HEK293 (cell line): ENCODE measurements around the gene RNF31.

Experiments
- EGR2 ChIP-seq: fragments of 450-650 bp; formaldehyde crosslinking; IDR thresholded peaks from 2 replicates; pipeline ENCODE4 v1.5.1; 2016; ENCODE audit warnings: low read depth, missing biosample characterization, missing genetic modification characterization
- IKZF3 ChIP-seq: fragments of 450-650 bp; IDR thresholded peaks from 2 replicates; pipeline ENCODE4 v1.5.0; 2018; ENCODE audit warnings: missing biosample characterization, mild to moderate bottlenecking, missing genetic modification characterization, moderate library complexity
- KLF16 ChIP-seq: fragments of 450-650 bp; formaldehyde crosslinking; IDR thresholded peaks from 2 replicates; pipeline ENCODE4 v1.5.1; 2017; ENCODE audit warnings: missing biosample characterization, missing genetic modification characterization
- MYNN ChIP-seq: fragments of 450-650 bp; formaldehyde crosslinking; IDR thresholded peaks from 2 replicates; pipeline ENCODE4 v1.5.1; 2016; ENCODE audit warnings: missing biosample characterization, missing genetic modification characterization, borderline replicate concordance
- SCRT1 ChIP-seq: fragments of 450-650 bp; formaldehyde crosslinking; IDR thresholded peaks from 2 replicates; pipeline ENCODE4 v1.5.1; 2016; ENCODE audit warnings: missing biosample characterization, missing genetic modification characterization, borderline replicate concordance
- SCRT2 ChIP-seq: fragments of 450-650 bp; formaldehyde crosslinking; IDR thresholded peaks from 2 replicates; pipeline ENCODE4 v1.5.1; 2016; ENCODE audit warnings: missing biosample characterization, missing genetic modification characterization
- SETDB1 ChIP-seq: IDR thresholded peaks from one replicate; pipeline ENCODE4 v1.6.1; 2017; ENCODE audit warnings: mild to moderate bottlenecking, low read length, moderate library complexity, mixed read lengths; ENCODE audit not compliant: insufficient read length
- ZBTB17 ChIP-seq: fragments of 450-650 bp; formaldehyde crosslinking; IDR thresholded peaks from 2 replicates; pipeline ENCODE4 v1.5.1; 2016; ENCODE audit warnings: missing biosample characterization, missing genetic modification characterization
- ZBTB21 ChIP-seq: fragments of 450-650 bp; formaldehyde crosslinking; IDR thresholded peaks from 2 replicates; pipeline ENCODE4 v1.5.1; 2017; ENCODE audit warnings: missing biosample characterization, missing genetic modification characterization
- ZBTB48 ChIP-seq: fragments of 450-650 bp; formaldehyde crosslinking; IDR thresholded peaks from 2 replicates; pipeline ENCODE4 v1.5.1; 2016; ENCODE audit warnings: missing biosample characterization, missing genetic modification characterization
- ZBTB7A ChIP-seq: fragments of 450-650 bp; formaldehyde crosslinking; IDR thresholded peaks from 2 replicates; pipeline ENCODE4 v1.5.1; 2016; ENCODE audit warnings: low read depth, missing biosample characterization, missing genetic modification characterization
- ZFHX2 ChIP-seq: fragments of 450-650 bp; formaldehyde crosslinking; conservative IDR thresholded peaks from 2 replicates; pipeline ENCODE4 v1.5.1; 2016; ENCODE audit warnings: missing biosample characterization, missing genetic modification characterization
- ZNF121 ChIP-seq: fragments of 450-650 bp; formaldehyde crosslinking; IDR thresholded peaks from 2 replicates; pipeline ENCODE4 v1.5.1; 2016; ENCODE audit warnings: missing biosample characterization, missing genetic modification characterization
- ZNF140 ChIP-seq: fragments of 450-650 bp; formaldehyde crosslinking; IDR thresholded peaks from 2 replicates; pipeline ENCODE4 v1.5.1; 2016; ENCODE audit warnings: missing biosample characterization, missing genetic modification characterization
- ZNF19 ChIP-seq: fragments of 450-650 bp; formaldehyde crosslinking; IDR thresholded peaks from 2 replicates; pipeline ENCODE4; 2016; ENCODE audit warnings: missing biosample characterization, missing genetic modification characterization, low read depth
- ZNF214 ChIP-seq: fragments of 450-650 bp; formaldehyde crosslinking; IDR thresholded peaks from 2 replicates; pipeline ENCODE4 v1.5.1; 2017; ENCODE audit warnings: missing biosample characterization, mild to moderate bottlenecking, missing genetic modification characterization, borderline replicate concordance
- ZNF223 ChIP-seq: fragments of 450-650 bp; formaldehyde crosslinking; IDR thresholded peaks from 2 replicates; pipeline ENCODE4 v1.5.1; 2016; ENCODE audit warnings: missing biosample characterization, missing genetic modification characterization
- ZNF26 ChIP-seq: fragments of 450-650 bp; formaldehyde crosslinking; IDR thresholded peaks from 2 replicates; pipeline ENCODE4 v1.5.1; 2016; ENCODE audit warnings: missing biosample characterization, missing genetic modification characterization
- ZNF280C ChIP-seq: fragments of 450-650 bp; formaldehyde crosslinking; IDR thresholded peaks from 2 replicates; pipeline ENCODE4 v1.5.1; 2016; ENCODE audit warnings: missing biosample characterization, missing genetic modification characterization
- ZNF341 ChIP-seq: fragments of 450-650 bp; formaldehyde crosslinking; IDR thresholded peaks from 2 replicates; pipeline ENCODE4; 2016; ENCODE audit warnings: low read depth, missing biosample characterization, missing genetic modification characterization
- ZNF426 ChIP-seq: fragments of 450-650 bp; formaldehyde crosslinking; IDR thresholded peaks from 2 replicates; pipeline ENCODE4 v1.5.1; 2017; ENCODE audit warnings: missing biosample characterization, missing genetic modification characterization, mild to moderate bottlenecking, inconsistent platforms, moderate library complexity
- ZNF449 ChIP-seq: fragments of 450-650 bp; formaldehyde crosslinking; IDR thresholded peaks from 2 replicates; pipeline ENCODE4 v1.5.1; 2017; ENCODE audit warnings: missing biosample characterization, mild to moderate bottlenecking, missing genetic modification characterization, moderate library complexity
- ZNF473 ChIP-seq: fragments of 450-650 bp; formaldehyde crosslinking; IDR thresholded peaks from 2 replicates; pipeline ENCODE4 v1.5.1; 2017; ENCODE audit warnings: missing biosample characterization, missing genetic modification characterization
- ZNF488 ChIP-seq: fragments of 450-650 bp; formaldehyde crosslinking; IDR thresholded peaks from 2 replicates; pipeline ENCODE4 v1.5.1; 2016; ENCODE audit warnings: missing biosample characterization, missing genetic modification characterization
- ZNF514 ChIP-seq: fragments of 450-650 bp; formaldehyde crosslinking; IDR thresholded peaks from 2 replicates; pipeline ENCODE4 v1.5.1; 2016; ENCODE audit warnings: missing biosample characterization, missing genetic modification characterization
- ZNF626 ChIP-seq: fragments of 450-650 bp; sonication (Bioruptor Pico); formaldehyde crosslinking; IDR thresholded peaks from 2 replicates; pipeline ENCODE4 v1.5.1; 2018; ENCODE audit warnings: missing biosample characterization, missing genetic modification characterization, inconsistent platforms
- ZNF660 ChIP-seq: fragments of 450-650 bp; IDR thresholded peaks from 2 replicates; pipeline ENCODE4 v1.5.1; 2018; ENCODE audit warnings: missing biosample characterization, mild to moderate bottlenecking, missing genetic modification characterization
- ZNF677 ChIP-seq: fragments of 450-650 bp; IDR thresholded peaks from 2 replicates; pipeline ENCODE4 v1.5.0; 2018; ENCODE audit warnings: missing biosample characterization, mild to moderate bottlenecking, missing genetic modification characterization, moderate library complexity
- ZNF707 ChIP-seq: fragments of 450-650 bp; formaldehyde crosslinking; IDR thresholded peaks from 2 replicates; pipeline ENCODE4 v1.5.1; 2016; ENCODE audit warnings: missing biosample characterization, missing genetic modification characterization
- ZSCAN23 ChIP-seq: fragments of 450-650 bp; formaldehyde crosslinking; IDR thresholded peaks from 2 replicates; pipeline ENCODE4 v1.5.1; 2016; ENCODE audit warnings: missing biosample characterization, missing genetic modification characterization
- ZSCAN30 ChIP-seq: fragments of 450-650 bp; IDR thresholded peaks from 2 replicates; pipeline ENCODE4 v1.5.1; 2018; ENCODE audit warnings: missing biosample characterization, mild to moderate bottlenecking, missing genetic modification characterization, moderate library complexity
- TF ChIP-seq, protein P1 (sequence below): fragments of 450-650 bp; formaldehyde crosslinking; IDR thresholded peaks from 2 replicates; pipeline ENCODE4 v1.5.1; 2016; ENCODE audit warnings: missing biosample characterization, missing genetic modification characterization
- TF ChIP-seq, protein P2 (sequence below): sonication (generic); formaldehyde crosslinking; IDR thresholded peaks from 2 replicates; pipeline ENCODE4 v1.8.1; 2022; ENCODE audit warnings: mild to moderate bottlenecking, moderate library complexity, missing genetic modification reagents

Gene RNF31

GRCh38 chr14:24114532-24115421, 32.5 kb upstream of the RNF31 start, which contains the start of the genes DCAF11 and NRL (continued):
- TF ChIP-seq ZNF140 (tag by site-specific recombination) (no peak), ZSCAN30 (tag by site-specific recombination) (no peak), ZNF514 (tag by site-specific recombination) (no peak), IKZF3 (peak; percentile 47; the same call in 1 of the 2 replicates), ZNF26 (tag by site-specific recombination) (no peak), ZNF214 (tag by site-specific recombination) (no peak), ZBTB48 (tag by site-specific recombination) (no peak; the same call in 1 of the 2 replicates), SETDB1 (no peak), ZNF707 (no peak), ZNF488 (tag by site-specific recombination) (no peak), EGR2 (tag by site-specific recombination) (peak; percentile 98), ZBTB17 (tag by site-specific recombination) (peak; percentile 94), ZBTB21 (tag by site-specific recombination) (peak; percentile 97), ZNF473 (no peak), ZNF341 (tag by site-specific recombination) (peak; percentile 100), ZNF626 (tag by site-specific recombination) (no peak), ZNF660 (no peak), ZNF677 (tag by site-specific recombination) (no peak), ZSCAN23 (no peak), SCRT1 (tag by site-specific recombination) (no peak), ZNF280C (tag by site-specific recombination) (no peak), KLF16 (peak; percentile 99), ZFHX2 (tag by site-specific recombination) (peak; percentile 99), ZNF121 (no peak), ZNF223 (tag by site-specific recombination) (no peak), ZNF426 (tag by site-specific recombination) (no peak), MYNN (tag by site-specific recombination) (no peak), ZNF449 (no peak; the same call in 1 of the 2 replicates), ZNF19 (no peak), SCRT2 (no peak), ZBTB7A (tag by site-specific recombination) (peak; percentile 36; the same call in 1 of the 2 replicates)
- TF ChIP-seq, protein P1, sequence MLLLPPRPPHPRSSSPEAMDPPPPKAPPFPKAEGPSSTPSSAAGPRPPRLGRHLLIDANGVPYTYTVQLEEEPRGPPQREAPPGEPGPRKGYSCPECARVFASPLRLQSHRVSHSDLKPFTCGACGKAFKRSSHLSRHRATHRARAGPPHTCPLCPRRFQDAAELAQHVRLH (tag by site-specific recombination) = no peak
- TF ChIP-seq, protein P2, sequence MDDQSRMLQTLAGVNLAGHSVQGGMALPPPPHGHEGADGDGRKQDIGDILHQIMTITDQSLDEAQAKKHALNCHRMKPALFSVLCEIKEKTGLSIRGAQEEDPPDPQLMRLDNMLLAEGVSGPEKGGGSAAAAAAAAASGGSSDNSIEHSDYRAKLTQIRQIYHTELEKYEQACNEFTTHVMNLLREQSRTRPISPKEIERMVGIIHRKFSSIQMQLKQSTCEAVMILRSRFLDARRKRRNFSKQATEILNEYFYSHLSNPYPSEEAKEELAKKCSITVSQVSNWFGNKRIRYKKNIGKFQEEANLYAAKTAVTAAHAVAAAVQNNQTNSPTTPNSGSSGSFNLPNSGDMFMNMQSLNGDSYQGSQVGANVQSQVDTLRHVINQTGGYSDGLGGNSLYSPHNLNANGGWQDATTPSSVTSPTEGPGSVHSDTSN (CRISPR knock-in tag) = peak; percentile 92; the same call in 1 of the 2 replicates
